HCT116 (cell line): ENCODE results near the gene ACYP1. TPM values are rescaled to one million over a fixed set of nuclear protein-coding genes. Genes with fewer than 3 reads are reported as not detected.

ENCODE experiments used
- ATAC-seq: fragments of 200-7000 bp; cut with Tn5 transposase; 2 replicates; pipeline ENCODE4 v1.9.1; 2020; ENCODE audit warnings: mild to moderate bottlenecking, moderate library complexity
- BruUV-seq: library from RNA; stranded (reverse); fragments of 400-500 nt; replicated peaks from 2 replicates; lab custom pipeline; 2021; lab: Mats Ljungman, UMichigan
- CTCF ChIA-PET: fragments of 300-600 bp; sonication (Branson Sonifier 250); formaldehyde crosslinking; loops from one replicate; lab custom pipeline; 2021; ENCODE audit warnings: antibody characterized with exemption; lab: Charles Lee
- POLR2A ChIA-PET: fragments of 300-600, 350-600 bp; sonication (Branson Sonifier 250); formaldehyde crosslinking; loops from one replicate; lab custom pipeline; 2021; ENCODE audit warnings: antibody characterized with exemption; lab: Charles Lee
- RAD21 ChIA-PET, 2 experiments: fragments of 300-600 bp; sonication (Branson Sonifier 250); formaldehyde crosslinking; loops; one replicate each; lab custom pipeline; 2023; ENCODE audit warnings: low total read pairs in 2 of 2; ENCODE audit not compliant: uncharacterized antibody in 2 of 2, unreplicated experiment in 2 of 2, low non-redundant PET in 1 of 2; lab: Charles Lee
- DNase-seq: peaks from one replicate; pipeline ENCODE4 v3.0.0-alpha.2; 2010; ENCODE audit warnings: low read depth, low spot score
- H2AFZ ChIP-seq: fragments of 200-600 bp; shearing (Covaris generic), sonication (generic); 2 replicates; pipeline ENCODE4 v1.6.1; 2017; ENCODE audit warnings: low read depth, mixed run types, mixed read lengths, antibody characterized with exemption, low read length; ENCODE audit not compliant: poor library complexity, severe bottlenecking
- H3K27ac ChIP-seq: 2 replicates; pipeline ENCODE4 v1.5.1; 2012; ENCODE audit warnings: low read depth, low read length
- H3K27me3 ChIP-seq: fragments of 200-600 bp; sonication (generic); 2 replicates; pipeline ENCODE4 v1.6.1; 2016; ENCODE audit warnings: mixed run types, low read length, mixed read lengths; ENCODE audit not compliant: insufficient read depth
- H3K36me3 ChIP-seq, 2 experiments: fragments of 200-500 bp in 1 of 2; fragments of 200-600 bp in 1 of 2; sonication (Bioruptor generic) in 1 of 2; sonication (generic) in 1 of 2; 2 replicates each; pipeline versions ENCODE4 v1.5.1 to v1.6.1; 2014 to 2016; ENCODE audit warnings: low read length in 2 of 2, inconsistent platforms in 1 of 2, mixed read lengths in 1 of 2, mixed run types in 1 of 2; ENCODE audit not compliant: insufficient read depth in 2 of 2, control insufficient read depth in 1 of 2
- H3K4me1 ChIP-seq, 2 experiments: fragments of 200-600 bp in 1 of 2; sonication (generic) in 1 of 2; 2 replicates each; pipeline versions ENCODE4 v1.5.1 to v1.6.1; 2012 to 2017; ENCODE audit warnings: low read length in 2 of 2, inconsistent platforms in 1 of 2, mild to moderate bottlenecking in 1 of 2, mixed read lengths in 1 of 2, mixed run types in 1 of 2, moderate library complexity in 1 of 2; ENCODE audit not compliant: insufficient read depth in 2 of 2, control insufficient read depth in 1 of 2
- H3K4me2 ChIP-seq: fragments of 200-600 bp; sonication (generic); 2 replicates; pipeline ENCODE4 v1.6.1; 2017; ENCODE audit warnings: mixed run types, low read length, mixed read lengths
- H3K4me3 ChIP-seq, 2 experiments: fragments of 200-600 bp in 1 of 2; sonication (generic) in 1 of 2; replicated peaks in 1 of 2; 2 replicates each; pipeline ENCODE4 v1.5.1; 2011 to 2016; ENCODE audit warnings: low read length in 2 of 2, control low read depth in 1 of 2, low read depth in 1 of 2, mild to moderate bottlenecking in 1 of 2, mixed read lengths in 1 of 2, mixed run types in 1 of 2
- H3K79me2 ChIP-seq: fragments of 200-600 bp; sonication (generic); 2 replicates; pipeline ENCODE4 v1.6.1; 2017; ENCODE audit warnings: mild to moderate bottlenecking, mixed run types, low read length, moderate library complexity, mixed read lengths; ENCODE audit not compliant: insufficient read depth
- H3K9ac ChIP-seq: fragments of 200-600 bp; sonication (generic); 2 replicates; pipeline ENCODE4 v1.6.1; 2016; ENCODE audit warnings: low read length, mixed read lengths
- H3K9me2 ChIP-seq: fragments of 200-600 bp; sonication (generic), shearing (Covaris generic); 2 replicates; pipeline ENCODE4 v1.6.1; 2017; ENCODE audit warnings: mixed run types, mild to moderate bottlenecking, moderate library complexity; ENCODE audit not compliant: insufficient read depth
- H3K9me3 ChIP-seq, 2 experiments: fragments of 200-500 bp in 1 of 2; fragments of 200-600 bp in 1 of 2; sonication (Bioruptor generic) in 1 of 2; sonication (generic) in 1 of 2; 2 replicates each; pipeline ENCODE4 v1.6.1; 2014 to 2017; ENCODE audit warnings: low read length in 2 of 2, mixed read lengths in 2 of 2, inconsistent platforms in 1 of 2, low read depth in 1 of 2, mild to moderate bottlenecking in 1 of 2, mixed run types in 1 of 2, moderate library complexity in 1 of 2; ENCODE audit not compliant: control insufficient read depth in 1 of 2, insufficient read depth in 1 of 2
- H4K20me1 ChIP-seq: fragments of 200-600 bp; sonication (generic), shearing (Covaris generic); 2 replicates; pipeline ENCODE4 v1.6.1; 2017; ENCODE audit warnings: mixed run types, mild to moderate bottlenecking, moderate library complexity; ENCODE audit not compliant: insufficient read depth
- CBX3 ChIP-seq: IDR thresholded peaks from 2 replicates; pipeline ENCODE4 v1.6.1; 2012; ENCODE audit warnings: low read depth
- CEBPB ChIP-seq: IDR thresholded peaks from 2 replicates; pipeline ENCODE4 v1.6.1; 2012; ENCODE audit warnings: low read depth
- ELF1 ChIP-seq: IDR thresholded peaks from 2 replicates; pipeline ENCODE4 v1.6.1; 2012; ENCODE audit warnings: low read depth, borderline replicate concordance
- EZH2phosphoT487 ChIP-seq: fragments of 200-600 bp; IDR thresholded peaks from 2 replicates; pipeline ENCODE4 v1.6.1; 2018; ENCODE audit warnings: antibody characterized with exemption, borderline replicate concordance
- FOSL1 ChIP-seq: IDR thresholded peaks from 2 replicates; pipeline ENCODE4 v1.6.1; 2012; ENCODE audit warnings: low read depth
- JUND ChIP-seq: IDR thresholded peaks from 2 replicates; pipeline ENCODE4 v1.6.1; 2012
- POLR2A ChIP-seq: IDR thresholded peaks from 2 replicates; pipeline ENCODE4 v1.7.0; 2011; ENCODE audit warnings: borderline replicate concordance; ENCODE audit not compliant: insufficient read depth, insufficient read length; ENCODE audit errors: extremely low read depth
- POLR2AphosphoS5 ChIP-seq: IDR thresholded peaks from 2 replicates; pipeline ENCODE4 v1.6.1; 2011; ENCODE audit warnings: mild to moderate bottlenecking, low read depth, low read length, moderate library complexity
- RAD21 ChIP-seq: IDR thresholded peaks from 2 replicates; pipeline ENCODE4 v1.6.1; 2012; ENCODE audit warnings: low read depth, mild to moderate bottlenecking
- TCF7L2 ChIP-seq: IDR thresholded peaks from 2 replicates; pipeline ENCODE4 v1.7.0; 2011; ENCODE audit warnings: borderline replicate concordance, inconsistent platforms; ENCODE audit not compliant: insufficient read depth, insufficient read length; ENCODE audit errors: extremely low read depth
- YY1 ChIP-seq: IDR thresholded peaks from 2 replicates; pipeline ENCODE4 v1.6.1; 2011; ENCODE audit warnings: low read length, low read depth, moderate library complexity, mild to moderate bottlenecking; ENCODE audit not compliant: insufficient replicate concordance; ENCODE audit errors: extremely low read depth
- ZFX ChIP-seq: fragments of 450-650 bp; IDR thresholded peaks from 2 replicates; pipeline ENCODE4 v1.6.1; 2017
- ZNF274 ChIP-seq: fragments of 200-500 bp; sonication (Bioruptor generic); IDR thresholded peaks from 2 replicates; pipeline ENCODE4 v1.6.1; 2014; ENCODE audit warnings: mild to moderate bottlenecking, low read depth, low read length, inconsistent platforms
- intact Hi-C: fragments of 100-400 bp; cut with micrococcal nuclease; formaldehyde crosslinking; loops from 2 replicates; pipeline ENCODE4 v1.10.0; 2022
- total RNA-seq: library from RNA; stranded (reverse); gene quantifications from one replicate; pipeline ENCODE4 v1.2.1, GENCODE V29; 2021; ENCODE audit not compliant: unreplicated experiment
- TF ChIP-seq, protein P1 (sequence below): IDR thresholded peaks from 2 replicates; pipeline ENCODE4 v1.6.1; 2011; ENCODE audit warnings: mild to moderate bottlenecking, low read length, moderate library complexity; ENCODE audit not compliant: insufficient replicate concordance; ENCODE audit errors: extremely low read depth
- TF ChIP-seq, protein P2 (sequence below), 3 experiments: fragments of 200-600 bp in 1 of 3; sonication (generic) in 1 of 3; IDR thresholded peaks in 2 of 3; conservative IDR thresholded peaks in 1 of 3; 2 replicates each; pipeline ENCODE4 v1.5.1; 2012 to 2017; ENCODE audit warnings: low read depth in 2 of 3, low read length in 2 of 3, antibody characterized with exemption in 1 of 3, borderline replicate concordance in 1 of 3, control low read depth in 1 of 3, mild to moderate bottlenecking in 1 of 3, mixed read lengths in 1 of 3, mixed run types in 1 of 3, moderate library complexity in 1 of 3; ENCODE audit not compliant: insufficient read depth in 1 of 3
- TF ChIP-seq, protein P3 (sequence below): IDR thresholded peaks from 2 replicates; pipeline ENCODE4 v1.6.1; 2012; ENCODE audit warnings: low read depth

ACYP1 gene
- total RNA-seq, 1 experiment from 2014 or later, result 30.7 TPM

DNA sequence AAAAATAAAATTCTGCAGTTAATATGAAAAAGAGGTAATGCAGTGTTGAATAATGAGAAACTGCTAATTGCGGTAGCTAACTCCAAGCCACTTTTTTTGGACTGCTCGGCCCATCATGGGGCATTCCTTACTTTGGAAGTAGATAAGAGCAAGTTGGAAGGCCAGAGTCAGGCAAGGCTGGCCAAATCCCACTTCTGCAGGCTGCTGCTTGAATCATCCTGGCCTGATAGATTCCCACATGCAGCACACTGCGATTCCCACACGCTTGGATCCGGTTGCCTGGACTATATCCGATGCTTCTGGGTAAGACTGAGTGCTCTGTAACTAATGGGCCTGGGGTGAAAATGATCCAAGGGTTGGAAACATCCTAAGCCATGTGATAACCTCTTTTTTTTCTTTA lies 50.5 kb downstream of the ACYP1 start:
- ChIA-PET RAD21 (no interaction called here), POLR2A (no interaction called here)

More for the DNA sequence above, 50.5 kb downstream of the ACYP1 start:
- ATAC-seq, result no peak
- Histone ChIP-seq H3K79me2 (no peaks in the 10 kb centered on the region), H3K9ac (no peak overlapping the region), H3K36me3 (peaks cover 24 to 41% of the 10 kb centered on the region in 2 experiments), H3K4me2 (no peak overlapping the region), H3K4me1 (peaks cover 0 to 12% of the 10 kb centered on the region in 2 experiments; a peak in 2 of 4 replicates), H3K9me2 (no peaks in the 10 kb centered on the region), H3K27ac (no peak overlapping the region), H4K20me1 (peaks cover 5% of the 10 kb centered on the region; the same call in 1 of the 2 replicates), H3K9me3 (no peaks in the 10 kb centered on the region), H3K4me3 (no peak overlapping the region), H2AFZ (no peak overlapping the region), H3K27me3 (no peaks in the 10 kb centered on the region)
- CTCF ChIA-PET, result interaction anchor here (2.3 kb wide), 1 partner anchor 10 kb away, joined by 7 read pairs; no protein-coding TSS in a partner anchor
- TF ChIP-seq CEBPB, result no peak
- TF ChIP-seq TCF7L2, result no peak
- no peak for TF ChIP-seq ZFX
- TF ChIP-seq, protein P1, sequence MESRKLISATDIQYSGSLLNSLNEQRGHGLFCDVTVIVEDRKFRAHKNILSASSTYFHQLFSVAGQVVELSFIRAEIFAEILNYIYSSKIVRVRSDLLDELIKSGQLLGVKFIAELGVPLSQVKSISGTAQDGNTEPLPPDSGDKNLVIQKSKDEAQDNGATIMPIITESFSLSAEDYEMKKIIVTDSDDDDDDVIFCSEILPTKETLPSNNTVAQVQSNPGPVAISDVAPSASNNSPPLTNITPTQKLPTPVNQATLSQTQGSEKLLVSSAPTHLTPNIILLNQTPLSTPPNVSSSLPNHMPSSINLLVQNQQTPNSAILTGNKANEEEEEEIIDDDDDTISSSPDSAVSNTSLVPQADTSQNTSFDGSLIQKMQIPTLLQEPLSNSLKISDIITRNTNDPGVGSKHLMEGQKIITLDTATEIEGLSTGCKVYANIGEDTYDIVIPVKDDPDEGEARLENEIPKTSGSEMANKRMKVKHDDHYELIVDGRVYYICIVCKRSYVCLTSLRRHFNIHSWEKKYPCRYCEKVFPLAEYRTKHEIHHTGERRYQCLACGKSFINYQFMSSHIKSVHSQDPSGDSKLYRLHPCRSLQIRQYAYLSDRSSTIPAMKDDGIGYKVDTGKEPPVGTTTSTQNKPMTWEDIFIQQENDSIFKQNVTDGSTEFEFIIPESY, result no peak
- TF ChIP-seq POLR2A, result no peak
- TF ChIP-seq, protein P2, sequence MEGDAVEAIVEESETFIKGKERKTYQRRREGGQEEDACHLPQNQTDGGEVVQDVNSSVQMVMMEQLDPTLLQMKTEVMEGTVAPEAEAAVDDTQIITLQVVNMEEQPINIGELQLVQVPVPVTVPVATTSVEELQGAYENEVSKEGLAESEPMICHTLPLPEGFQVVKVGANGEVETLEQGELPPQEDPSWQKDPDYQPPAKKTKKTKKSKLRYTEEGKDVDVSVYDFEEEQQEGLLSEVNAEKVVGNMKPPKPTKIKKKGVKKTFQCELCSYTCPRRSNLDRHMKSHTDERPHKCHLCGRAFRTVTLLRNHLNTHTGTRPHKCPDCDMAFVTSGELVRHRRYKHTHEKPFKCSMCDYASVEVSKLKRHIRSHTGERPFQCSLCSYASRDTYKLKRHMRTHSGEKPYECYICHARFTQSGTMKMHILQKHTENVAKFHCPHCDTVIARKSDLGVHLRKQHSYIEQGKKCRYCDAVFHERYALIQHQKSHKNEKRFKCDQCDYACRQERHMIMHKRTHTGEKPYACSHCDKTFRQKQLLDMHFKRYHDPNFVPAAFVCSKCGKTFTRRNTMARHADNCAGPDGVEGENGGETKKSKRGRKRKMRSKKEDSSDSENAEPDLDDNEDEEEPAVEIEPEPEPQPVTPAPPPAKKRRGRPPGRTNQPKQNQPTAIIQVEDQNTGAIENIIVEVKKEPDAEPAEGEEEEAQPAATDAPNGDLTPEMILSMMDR (IDR thresholded peaks at IDR 0.05 in 2 of 3, conservative IDR thresholded peaks at IDR 0.05 in 1 of 3; ENCODE audit: borderline replicate concordance in 1 of 3, insufficient read depth in 1 of 3, low read depth in 2 of 3, low read length in 2 of 3), result no peak
- TF ChIP-seq FOSL1, result no peak
- no peak for TF ChIP-seq CBX3
- no peak for TF ChIP-seq RAD21
- no peak for TF ChIP-seq EZH2phosphoT487
- no peak for TF ChIP-seq YY1
- TF ChIP-seq JUND, result no peak
- TF ChIP-seq ELF1, result no peak
- TF ChIP-seq POLR2AphosphoS5, result no peak
- TF ChIP-seq, protein P3, sequence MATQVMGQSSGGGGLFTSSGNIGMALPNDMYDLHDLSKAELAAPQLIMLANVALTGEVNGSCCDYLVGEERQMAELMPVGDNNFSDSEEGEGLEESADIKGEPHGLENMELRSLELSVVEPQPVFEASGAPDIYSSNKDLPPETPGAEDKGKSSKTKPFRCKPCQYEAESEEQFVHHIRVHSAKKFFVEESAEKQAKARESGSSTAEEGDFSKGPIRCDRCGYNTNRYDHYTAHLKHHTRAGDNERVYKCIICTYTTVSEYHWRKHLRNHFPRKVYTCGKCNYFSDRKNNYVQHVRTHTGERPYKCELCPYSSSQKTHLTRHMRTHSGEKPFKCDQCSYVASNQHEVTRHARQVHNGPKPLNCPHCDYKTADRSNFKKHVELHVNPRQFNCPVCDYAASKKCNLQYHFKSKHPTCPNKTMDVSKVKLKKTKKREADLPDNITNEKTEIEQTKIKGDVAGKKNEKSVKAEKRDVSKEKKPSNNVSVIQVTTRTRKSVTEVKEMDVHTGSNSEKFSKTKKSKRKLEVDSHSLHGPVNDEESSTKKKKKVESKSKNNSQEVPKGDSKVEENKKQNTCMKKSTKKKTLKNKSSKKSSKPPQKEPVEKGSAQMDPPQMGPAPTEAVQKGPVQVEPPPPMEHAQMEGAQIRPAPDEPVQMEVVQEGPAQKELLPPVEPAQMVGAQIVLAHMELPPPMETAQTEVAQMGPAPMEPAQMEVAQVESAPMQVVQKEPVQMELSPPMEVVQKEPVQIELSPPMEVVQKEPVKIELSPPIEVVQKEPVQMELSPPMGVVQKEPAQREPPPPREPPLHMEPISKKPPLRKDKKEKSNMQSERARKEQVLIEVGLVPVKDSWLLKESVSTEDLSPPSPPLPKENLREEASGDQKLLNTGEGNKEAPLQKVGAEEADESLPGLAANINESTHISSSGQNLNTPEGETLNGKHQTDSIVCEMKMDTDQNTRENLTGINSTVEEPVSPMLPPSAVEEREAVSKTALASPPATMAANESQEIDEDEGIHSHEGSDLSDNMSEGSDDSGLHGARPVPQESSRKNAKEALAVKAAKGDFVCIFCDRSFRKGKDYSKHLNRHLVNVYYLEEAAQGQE, result no peak
- TF ChIP-seq ZNF274, result no peak
- no peak for DNase-seq
- BruUV-seq, result no TSS peak
- intact Hi-C loops, result no loop called here
